ENCODE data around the gene KIAA0408.

KIAA0408 gene

GRCh38 chr6:127459231-127459641, at the start of gene KIAA0408:
KIAA0408 (minus strand) TSS chr6:127459389; CDS start chr6:127453981, 5,408 bp downstream.
- in situ Hi-C loops (cut with MboI; ENCODE audit: low sequenced_read_pairs), result no loop called here

- in situ Hi-C loops (cut with MboI; ENCODE audit: low sequenced_read_pairs), result no loop called here
Measured at GRCh38 chr6:127506894-127507293, 47.7 kb upstream of the KIAA0408 start.

GRCh38 chr6:127503022-127503421, 43.8 kb upstream of the KIAA0408 start:
- in situ Hi-C loops (cut with MboI; ENCODE audit: low sequenced_read_pairs), result no loop called here

GRCh38 chr6:127497410-127497809, 38.2 kb upstream of the KIAA0408 start:
- in situ Hi-C loops (cut with MboI; ENCODE audit: low sequenced_read_pairs), result no loop called here

- in situ Hi-C loops (cut with MboI; ENCODE audit: low sequenced_read_pairs), result no loop called here
Measured at GRCh38 chr6:127496471-127496870, 37.3 kb upstream of the KIAA0408 start.

- in situ Hi-C loops (cut with MboI; ENCODE audit: low sequenced_read_pairs), result no loop called here
Measured at GRCh38 chr6:127494240-127494767, 35.1 kb upstream of the KIAA0408 start.

- in situ Hi-C loops (cut with MboI; ENCODE audit: low sequenced_read_pairs), result no loop called here
Measured at GRCh38 chr6:127489248-127489647, 30.1 kb upstream of the KIAA0408 start.

- in situ Hi-C loops (cut with MboI; ENCODE audit: low sequenced_read_pairs), result no loop called here
Measured at GRCh38 chr6:127486934-127487333, 27.7 kb upstream of the KIAA0408 start.

GRCh38 chr6:127484212-127484863, 25.1 kb upstream of the KIAA0408 start:
- in situ Hi-C loops (cut with MboI; ENCODE audit: low sequenced_read_pairs), result no loop called here

GRCh38 chr6:127483399-127484055, 24.3 kb upstream of the KIAA0408 start:
- in situ Hi-C loops (cut with MboI; ENCODE audit: low sequenced_read_pairs), result no loop called here

- in situ Hi-C loops (cut with MboI; ENCODE audit: low sequenced_read_pairs), result no loop called here
Measured at GRCh38 chr6:127482325-127482724, 23.1 kb upstream of the KIAA0408 start.

GRCh38 chr6:127481628-127482027, 22.4 kb upstream of the KIAA0408 start:
- in situ Hi-C loops (cut with MboI; ENCODE audit: low sequenced_read_pairs), result no loop called here

GRCh38 chr6:127481111-127481510, 21.9 kb upstream of the KIAA0408 start:
- in situ Hi-C loops (cut with MboI; ENCODE audit: low sequenced_read_pairs), result no loop called here

- in situ Hi-C loops (cut with MboI; ENCODE audit: low sequenced_read_pairs), result no loop called here
Measured at GRCh38 chr6:127477658-127478057, 18.5 kb upstream of the KIAA0408 start.

- in situ Hi-C loops (cut with MboI; ENCODE audit: low sequenced_read_pairs), result no loop called here
Measured at GRCh38 chr6:127475823-127476176, 16.6 kb upstream of the KIAA0408 start.

GRCh38 chr6:127475135-127475822, 16.1 kb upstream of the KIAA0408 start:
- in situ Hi-C loops (cut with MboI; ENCODE audit: low sequenced_read_pairs), result no loop called here

GRCh38 chr6:127471379-127472255, 12.4 kb upstream of the KIAA0408 start:
- in situ Hi-C loops (cut with MboI; ENCODE audit: low sequenced_read_pairs), result no loop called here

- in situ Hi-C loops (cut with MboI; ENCODE audit: low sequenced_read_pairs), result no loop called here
Measured at GRCh38 chr6:127468936-127469335, 9.7 kb upstream of the KIAA0408 start.

GRCh38 chr6:127466416-127466815, 7.2 kb upstream of the KIAA0408 start:
- in situ Hi-C loops (cut with MboI; ENCODE audit: low sequenced_read_pairs), result no loop called here

GRCh38 chr6:127464881-127465459, 5.8 kb upstream of the KIAA0408 start:
- in situ Hi-C loops (cut with MboI; ENCODE audit: low sequenced_read_pairs), result no loop called here

Data from HL-60/S4 treated with retinoic acid at 250 ng/mL for 4 days and 3 days (cell line).